HepG2 (cell line): Measurements from ENCODE around the gene ICAM3. TPM values are rescaled to one million over a fixed set of nuclear protein-coding genes. Genes with fewer than 3 reads are reported as not detected.

Experiments
- CC2D1A ChIP-seq: sonication (generic); formaldehyde crosslinking; IDR thresholded peaks from 2 replicates; pipeline ENCODE4 v1.8.1; 2023; ENCODE audit warnings: mild to moderate bottlenecking, missing genetic modification reagents
- HOXA3 ChIP-seq: sonication (generic); formaldehyde crosslinking; IDR thresholded peaks from 2 replicates; pipeline ENCODE4 v1.5.0; 2020; ENCODE audit warnings: missing genetic modification reagents
- HOXA5 ChIP-seq: sonication (generic); formaldehyde crosslinking; IDR thresholded peaks from 2 replicates; pipeline ENCODE4 v1.4.0; 2020; ENCODE audit warnings: missing genetic modification reagents
- KAT2B ChIP-seq: fragments of 150-350 bp; IDR thresholded peaks from 2 replicates; pipeline ENCODE4 v1.6.1; 2014; ENCODE audit warnings: low read depth, low read length, borderline replicate concordance
- KMT2B ChIP-seq: IDR thresholded peaks from 2 replicates; pipeline ENCODE4 v1.6.1; 2016; ENCODE audit warnings: missing genetic modification reagents, missing compliant biosample characterization
- LCORL ChIP-seq, 2 experiments: fragments of 450-650 bp in 1 of 2; sonication (generic) in 1 of 2; formaldehyde crosslinking in 1 of 2; IDR thresholded peaks; 2 replicates each; pipeline versions ENCODE4 v1.5.0 to v1.6.1; 2017 to 2020; ENCODE audit warnings: antibody characterized with exemption in 1 of 2, missing genetic modification reagents in 1 of 2
- SP5 ChIP-seq: IDR thresholded peaks from 2 replicates; pipeline ENCODE4 v1.6.1; 2016; ENCODE audit warnings: low read depth, borderline replicate concordance
- ZNF225 ChIP-seq: sonication (generic); formaldehyde crosslinking; IDR thresholded peaks from 2 replicates; pipeline ENCODE4 v1.4.0; 2020; ENCODE audit warnings: mild to moderate bottlenecking, missing genetic modification reagents
- ZNF232 ChIP-seq: sonication (generic); formaldehyde crosslinking; IDR thresholded peaks from 2 replicates; pipeline ENCODE4 v1.4.0; 2020; ENCODE audit warnings: missing genetic modification reagents, borderline replicate concordance
- ZNF24 ChIP-seq: fragments of 450-650 bp; IDR thresholded peaks from 2 replicates; pipeline ENCODE4 v1.6.1; 2017; ENCODE audit warnings: antibody characterized with exemption, mild to moderate bottlenecking
- ZNF383 ChIP-seq: sonication (generic); formaldehyde crosslinking; IDR thresholded peaks from 2 replicates; pipeline ENCODE4 v1.4.0; 2020; ENCODE audit warnings: missing genetic modification reagents, mild to moderate bottlenecking, borderline replicate concordance
- ZNF546 ChIP-seq: sonication (generic); formaldehyde crosslinking; conservative IDR thresholded peaks from 2 replicates; pipeline ENCODE4 v1.8.1; 2023; ENCODE audit warnings: mild to moderate bottlenecking, missing genetic modification reagents
- ZNF556 ChIP-seq: sonication (generic); formaldehyde crosslinking; IDR thresholded peaks from 2 replicates; pipeline ENCODE4 v1.4.0; 2020; ENCODE audit warnings: mild to moderate bottlenecking, missing genetic modification reagents, borderline replicate concordance
- ZNF672 ChIP-seq: sonication (generic); formaldehyde crosslinking; IDR thresholded peaks from 2 replicates; pipeline ENCODE4 v1.8.1; 2022; ENCODE audit warnings: missing genetic modification reagents
- polyA plus RNA-seq, 8 experiments: library from polyadenylated mRNA; depleted of rRNA in 3 of 8; stranded (reverse) in 7 of 8; unstranded in 1 of 8; fragments of >200 nt; fragmentation: Illumina TruSeq in 4 of 8; extraction: Trizol in 4 of 8; gene quantifications; 2 replicates each; pipeline versions ENCODE4 v1.2.1 to v1.2.3, GENCODE V29; 2011 to 2016; ENCODE audit warnings: low read depth in 4 of 8, missing spikeins in 1 of 8, mixed read lengths in 1 of 8; ENCODE audit not compliant: insufficient read depth in 1 of 8
- total RNA-seq, 5 experiments: library from RNA; depleted of rRNA; stranded (reverse); fragments of >200 nt; fragmentation: Illumina TruSeq; extraction: Trizol; gene quantifications; 2 replicates each; pipeline ENCODE4 v1.2.3, GENCODE V29; 2016; ENCODE audit warnings: low read depth in 1 of 5
- TF ChIP-seq, protein P1 (sequence below): sonication (generic); formaldehyde crosslinking; IDR thresholded peaks from 2 replicates; pipeline ENCODE4 v1.5.0; 2020; ENCODE audit warnings: missing genetic modification reagents
- TF ChIP-seq, protein P2 (sequence below): sonication (generic); formaldehyde crosslinking; IDR thresholded peaks from 2 replicates; pipeline ENCODE4 v1.5.1; 2020; ENCODE audit warnings: missing genetic modification reagents, mild to moderate bottlenecking, borderline replicate concordance
- TF ChIP-seq, protein P3 (sequence below): sonication (generic); formaldehyde crosslinking; IDR thresholded peaks from 2 replicates; pipeline ENCODE4 v1.9.0; 2021; ENCODE audit warnings: mild to moderate bottlenecking, missing genetic modification reagents

The ICAM3 gene
- total and polyA plus RNA-seq, 2 of the 13 experiments (the other 11 are each of a cell fraction or from before 2014, with no cell fraction given), result 14.1 to 21.0 TPM

GRCh38 chr19:10332965-10333757 lies 6.3 kb downstream of the ICAM3 start, which contains the start of gene RAVER1 (continued):
- TF ChIP-seq HOXA3 (peak; percentile 51; the same call in 1 of the 2 replicates), CC2D1A (no peak), ZNF672 (CRISPR knock-in tag) (no peak), ZNF232 (CRISPR knock-in tag) (0 out of 2 replicates have a peak, but pooled peaks have one; percentile 7), KAT2B (no peak), LCORL (IDR thresholded peaks at IDR 0.05) (no peak), LCORL (CRISPR knock-in tag; IDR thresholded peaks at IDR 0.05) (no peak; the same call in 1 of the 2 replicates), ZNF225 (no peak), HOXA5 (CRISPR knock-in tag) (no peak), ZNF546 (CRISPR knock-in tag) (no peak), ZNF24 (no peak), ZNF556 (CRISPR knock-in tag) (peak; percentile 48; the same call in 1 of the 2 replicates), SP5 (CRISPR knock-in tag) (no peak), KMT2B (CRISPR knock-in tag) (no peak; the same call in 1 of the 2 replicates), ZNF383 (CRISPR knock-in tag) (no peak)
- TF ChIP-seq, protein P1, sequence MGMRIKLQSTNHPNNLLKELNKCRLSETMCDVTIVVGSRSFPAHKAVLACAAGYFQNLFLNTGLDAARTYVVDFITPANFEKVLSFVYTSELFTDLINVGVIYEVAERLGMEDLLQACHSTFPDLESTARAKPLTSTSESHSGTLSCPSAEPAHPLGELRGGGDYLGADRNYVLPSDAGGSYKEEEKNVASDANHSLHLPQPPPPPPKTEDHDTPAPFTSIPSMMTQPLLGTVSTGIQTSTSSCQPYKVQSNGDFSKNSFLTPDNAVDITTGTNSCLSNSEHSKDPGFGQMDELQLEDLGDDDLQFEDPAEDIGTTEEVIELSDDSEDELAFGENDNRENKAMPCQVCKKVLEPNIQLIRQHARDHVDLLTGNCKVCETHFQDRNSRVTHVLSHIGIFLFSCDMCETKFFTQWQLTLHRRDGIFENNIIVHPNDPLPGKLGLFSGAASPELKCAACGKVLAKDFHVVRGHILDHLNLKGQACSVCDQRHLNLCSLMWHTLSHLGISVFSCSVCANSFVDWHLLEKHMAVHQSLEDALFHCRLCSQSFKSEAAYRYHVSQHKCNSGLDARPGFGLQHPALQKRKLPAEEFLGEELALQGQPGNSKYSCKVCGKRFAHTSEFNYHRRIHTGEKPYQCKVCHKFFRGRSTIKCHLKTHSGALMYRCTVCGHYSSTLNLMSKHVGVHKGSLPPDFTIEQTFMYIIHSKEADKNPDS (CRISPR knock-in tag), result no peak
- TF ChIP-seq, protein P2, sequence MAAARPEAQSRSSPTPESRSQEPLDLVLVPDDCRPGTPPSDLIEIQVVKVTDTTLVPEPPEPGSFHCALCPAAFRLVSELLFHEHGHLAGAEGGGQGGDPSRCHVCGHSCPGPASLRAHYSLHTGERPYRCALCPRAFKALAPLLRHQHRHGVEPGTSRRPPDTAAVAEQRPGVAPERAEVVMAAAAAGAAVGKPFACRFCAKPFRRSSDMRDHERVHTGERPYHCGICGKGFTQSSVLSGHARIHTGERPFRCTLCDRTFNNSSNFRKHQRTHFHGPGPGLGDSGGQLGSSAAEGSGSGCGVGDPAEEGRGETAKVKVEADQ (CRISPR knock-in tag), result peak; percentile 27; the same call in 1 of the 2 replicates
- TF ChIP-seq, protein P3, sequence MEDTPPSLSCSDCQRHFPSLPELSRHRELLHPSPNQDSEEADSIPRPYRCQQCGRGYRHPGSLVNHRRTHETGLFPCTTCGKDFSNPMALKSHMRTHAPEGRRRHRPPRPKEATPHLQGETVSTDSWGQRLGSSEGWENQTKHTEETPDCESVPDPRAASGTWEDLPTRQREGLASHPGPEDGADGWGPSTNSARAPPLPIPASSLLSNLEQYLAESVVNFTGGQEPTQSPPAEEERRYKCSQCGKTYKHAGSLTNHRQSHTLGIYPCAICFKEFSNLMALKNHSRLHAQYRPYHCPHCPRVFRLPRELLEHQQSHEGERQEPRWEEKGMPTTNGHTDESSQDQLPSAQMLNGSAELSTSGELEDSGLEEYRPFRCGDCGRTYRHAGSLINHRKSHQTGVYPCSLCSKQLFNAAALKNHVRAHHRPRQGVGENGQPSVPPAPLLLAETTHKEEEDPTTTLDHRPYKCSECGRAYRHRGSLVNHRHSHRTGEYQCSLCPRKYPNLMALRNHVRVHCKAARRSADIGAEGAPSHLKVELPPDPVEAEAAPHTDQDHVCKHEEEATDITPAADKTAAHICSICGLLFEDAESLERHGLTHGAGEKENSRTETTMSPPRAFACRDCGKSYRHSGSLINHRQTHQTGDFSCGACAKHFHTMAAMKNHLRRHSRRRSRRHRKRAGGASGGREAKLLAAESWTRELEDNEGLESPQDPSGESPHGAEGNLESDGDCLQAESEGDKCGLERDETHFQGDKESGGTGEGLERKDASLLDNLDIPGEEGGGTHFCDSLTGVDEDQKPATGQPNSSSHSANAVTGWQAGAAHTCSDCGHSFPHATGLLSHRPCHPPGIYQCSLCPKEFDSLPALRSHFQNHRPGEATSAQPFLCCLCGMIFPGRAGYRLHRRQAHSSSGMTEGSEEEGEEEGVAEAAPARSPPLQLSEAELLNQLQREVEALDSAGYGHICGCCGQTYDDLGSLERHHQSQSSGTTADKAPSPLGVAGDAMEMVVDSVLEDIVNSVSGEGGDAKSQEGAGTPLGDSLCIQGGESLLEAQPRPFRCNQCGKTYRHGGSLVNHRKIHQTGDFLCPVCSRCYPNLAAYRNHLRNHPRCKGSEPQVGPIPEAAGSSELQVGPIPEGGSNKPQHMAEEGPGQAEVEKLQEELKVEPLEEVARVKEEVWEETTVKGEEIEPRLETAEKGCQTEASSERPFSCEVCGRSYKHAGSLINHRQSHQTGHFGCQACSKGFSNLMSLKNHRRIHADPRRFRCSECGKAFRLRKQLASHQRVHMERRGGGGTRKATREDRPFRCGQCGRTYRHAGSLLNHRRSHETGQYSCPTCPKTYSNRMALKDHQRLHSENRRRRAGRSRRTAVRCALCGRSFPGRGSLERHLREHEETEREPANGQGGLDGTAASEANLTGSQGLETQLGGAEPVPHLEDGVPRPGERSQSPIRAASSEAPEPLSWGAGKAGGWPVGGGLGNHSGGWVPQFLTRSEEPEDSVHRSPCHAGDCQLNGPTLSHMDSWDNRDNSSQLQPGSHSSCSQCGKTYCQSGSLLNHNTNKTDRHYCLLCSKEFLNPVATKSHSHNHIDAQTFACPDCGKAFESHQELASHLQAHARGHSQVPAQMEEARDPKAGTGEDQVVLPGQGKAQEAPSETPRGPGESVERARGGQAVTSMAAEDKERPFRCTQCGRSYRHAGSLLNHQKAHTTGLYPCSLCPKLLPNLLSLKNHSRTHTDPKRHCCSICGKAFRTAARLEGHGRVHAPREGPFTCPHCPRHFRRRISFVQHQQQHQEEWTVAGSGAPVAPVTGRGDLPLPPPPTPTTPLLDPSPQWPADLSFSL (CRISPR knock-in tag), result no peak
